ENCODE results near the gene EBF4.

DNA sequence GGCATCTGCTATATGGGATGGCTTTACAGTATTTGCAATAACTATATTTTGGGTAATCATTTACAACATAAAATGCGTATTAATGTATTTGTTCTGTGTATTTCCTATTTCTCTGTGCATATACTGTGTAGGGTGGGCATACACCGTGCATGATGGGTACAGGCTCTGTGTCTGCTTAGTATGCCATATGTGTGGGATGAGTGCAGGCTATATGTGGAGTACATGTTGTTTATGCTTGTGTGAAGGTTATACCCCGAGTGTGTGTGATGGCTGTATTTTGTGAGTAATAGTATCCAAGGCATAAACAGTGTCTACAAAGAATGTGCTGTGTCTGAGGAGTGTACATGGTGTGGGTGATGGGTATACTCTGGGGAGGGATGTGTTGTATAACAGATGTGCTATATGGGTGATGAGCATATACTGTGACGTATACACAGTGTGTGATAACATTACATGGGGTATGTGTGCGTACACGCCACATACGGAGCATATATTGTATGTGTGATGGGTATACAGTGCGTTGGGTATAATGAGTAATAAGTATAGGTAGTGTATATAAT lies 55.2 kb downstream of the EBF4 start:
- TF ChIP-seq, protein P1, sequence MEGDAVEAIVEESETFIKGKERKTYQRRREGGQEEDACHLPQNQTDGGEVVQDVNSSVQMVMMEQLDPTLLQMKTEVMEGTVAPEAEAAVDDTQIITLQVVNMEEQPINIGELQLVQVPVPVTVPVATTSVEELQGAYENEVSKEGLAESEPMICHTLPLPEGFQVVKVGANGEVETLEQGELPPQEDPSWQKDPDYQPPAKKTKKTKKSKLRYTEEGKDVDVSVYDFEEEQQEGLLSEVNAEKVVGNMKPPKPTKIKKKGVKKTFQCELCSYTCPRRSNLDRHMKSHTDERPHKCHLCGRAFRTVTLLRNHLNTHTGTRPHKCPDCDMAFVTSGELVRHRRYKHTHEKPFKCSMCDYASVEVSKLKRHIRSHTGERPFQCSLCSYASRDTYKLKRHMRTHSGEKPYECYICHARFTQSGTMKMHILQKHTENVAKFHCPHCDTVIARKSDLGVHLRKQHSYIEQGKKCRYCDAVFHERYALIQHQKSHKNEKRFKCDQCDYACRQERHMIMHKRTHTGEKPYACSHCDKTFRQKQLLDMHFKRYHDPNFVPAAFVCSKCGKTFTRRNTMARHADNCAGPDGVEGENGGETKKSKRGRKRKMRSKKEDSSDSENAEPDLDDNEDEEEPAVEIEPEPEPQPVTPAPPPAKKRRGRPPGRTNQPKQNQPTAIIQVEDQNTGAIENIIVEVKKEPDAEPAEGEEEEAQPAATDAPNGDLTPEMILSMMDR (IDR thresholded peaks at IDR 0.05): no peak
- TF ChIP-seq POLR2A (IDR thresholded peaks at IDR 0.05): no peak
